CD1c-positive myeloid dendritic cell (primary cell): Measurements from ENCODE around the gene ZNF653.

ENCODE experiments used
- DNase-seq: peaks from one replicate; pipeline ENCODE4 v3.0.0-alpha.2; 2016; ENCODE audit errors: extremely low spot score

The ZNF653 gene

GRCh38 chr19:11519138-11519537 lies 13.5 kb upstream of the ZNF653 start:
- DNase-seq: no peak

GRCh38 chr19:11513946-11514345 lies 8.3 kb upstream of the ZNF653 start:
- no peak for DNase-seq

- no peak for DNase-seq
These were observed 4.8 kb upstream of the ZNF653 start for GRCh38 chr19:11510444-11510843.

- no peak for DNase-seq
These were observed 1.9 kb upstream of the ZNF653 start for GRCh38 chr19:11507370-11508078.

- DNase-seq: no peak
These were observed 1.3 kb upstream of the ZNF653 start for GRCh38 chr19:11506967-11507366.

GRCh38 chr19:11506101-11506555 lies 489 bp upstream of the ZNF653 start:
- no peak for DNase-seq

- DNase-seq: peak; percentile 92
These were observed 571 bp downstream of the ZNF653 start for GRCh38 chr19:11505032-11505503.

- no peak for DNase-seq
These were observed 1.1 kb downstream of the ZNF653 start for GRCh38 chr19:11504502-11505031.

GRCh38 chr19:11499890-11500420 lies 5.7 kb downstream of the ZNF653 start:
- no peak for DNase-seq

- DNase-seq: no peak
These were observed 6.4 kb downstream of the ZNF653 start for GRCh38 chr19:11499220-11499726.

- peak; percentile 62 for DNase-seq
These were observed 9.1 kb downstream of the ZNF653 start for GRCh38 chr19:11496391-11497163.

GRCh38 chr19:11495885-11496284 lies 9.8 kb downstream of the ZNF653 start:
- DNase-seq: no peak

- no peak for DNase-seq
These were observed 10.2 kb downstream of the ZNF653 start for GRCh38 chr19:11495481-11495880.

- DNase-seq: no peak
These were observed 10.9 kb downstream of the ZNF653 start for GRCh38 chr19:11494634-11495285.

- no peak for DNase-seq
These were observed 16.3 kb downstream of the ZNF653 start for GRCh38 chr19:11489378-11489777.

- DNase-seq: no peak
These were observed 18.8 kb downstream of the ZNF653 start for GRCh38 chr19:11486661-11487503.

- no peak for DNase-seq
These were observed 20.3 kb downstream of the ZNF653 start for GRCh38 chr19:11485245-11485837.

GRCh38 chr19:11483366-11484111 lies 22.1 kb downstream of the ZNF653 start:
- no peak for DNase-seq

- DNase-seq: peak; percentile 92
These were observed 23.1 kb downstream of the ZNF653 start for GRCh38 chr19:11482384-11483050.
